Skin of body (tissue), 2 donors: Measurements from ENCODE around the gene TNS3. TPM values are rescaled to one million over a fixed set of nuclear protein-coding genes. Genes with fewer than 3 reads are reported as not detected.

Experiments
- DNase-seq: peaks from one replicate; lab custom pipeline; 2025; lab: John Stamatoyannopoulos, UW
- total RNA-seq: library from RNA; depleted of rRNA; stranded (reverse); fragments of >200 nt; gene quantifications from one replicate; pipeline ENCODE4 v1.2.3, GENCODE V29; 2014

TNS3 gene
- total RNA-seq, 1 donor from 2014 or later: 44.7 TPM

- DNase-seq: no peak
These were observed 206.6 kb downstream of the TNS3 start for GRCh38 chr7:47375121-47375938.

- DNase-seq: no peak
These were observed 207.4 kb downstream of the TNS3 start for GRCh38 chr7:47374538-47374937.

GRCh38 chr7:47373871-47374451 is 207.9 kb downstream of the TNS3 start:
- no peak for DNase-seq

- DNase-seq: no peak
These were observed 210.1 kb downstream of the TNS3 start for GRCh38 chr7:47371733-47372368.

GRCh38 chr7:47371317-47371716 is 210.6 kb downstream of the TNS3 start:
- DNase-seq: no peak

- no peak for DNase-seq
These were observed 211.4 kb downstream of the TNS3 start for GRCh38 chr7:47370461-47371042.

GRCh38 chr7:47369736-47370135 is 212.2 kb downstream of the TNS3 start:
- DNase-seq: no peak

- no peak for DNase-seq
These were observed 213.6 kb downstream of the TNS3 start for GRCh38 chr7:47368190-47368812.

- no peak for DNase-seq
These were observed 214.5 kb downstream of the TNS3 start for GRCh38 chr7:47367369-47367768.

- DNase-seq: no peak
These were observed 215.0 kb downstream of the TNS3 start for GRCh38 chr7:47366960-47367359.

GRCh38 chr7:47366211-47366610 is 215.7 kb downstream of the TNS3 start:
- DNase-seq: no peak

GRCh38 chr7:47362984-47363383 is 218.9 kb downstream of the TNS3 start:
- DNase-seq: no peak

- peak; percentile 50 for DNase-seq
These were observed 220.1 kb downstream of the TNS3 start for GRCh38 chr7:47361746-47362215.

- no peak for DNase-seq
These were observed 220.7 kb downstream of the TNS3 start for GRCh38 chr7:47361236-47361635.

- DNase-seq: no peak
These were observed 221.5 kb downstream of the TNS3 start for GRCh38 chr7:47360301-47360900.

- DNase-seq: no peak
These were observed 222.8 kb downstream of the TNS3 start for GRCh38 chr7:47358944-47359588.

- DNase-seq: no peak
These were observed 223.6 kb downstream of the TNS3 start for GRCh38 chr7:47358357-47358756.

GRCh38 chr7:47357863-47358262 is 224.0 kb downstream of the TNS3 start:
- DNase-seq: no peak

- no peak for DNase-seq
These were observed 224.6 kb downstream of the TNS3 start for GRCh38 chr7:47357361-47357760.

- DNase-seq: no peak
These were observed 225.7 kb downstream of the TNS3 start for GRCh38 chr7:47356261-47356660.

GRCh38 chr7:47355684-47356083 is 226.2 kb downstream of the TNS3 start:
- DNase-seq: no peak
